Activated T-cell treated with anti-CD3 and anti-CD28 coated beads for 48 hours (primary cell): ENCODE results near the gene MTCH1.
"Not testable (repeated sequence)": the region's sequence is repeated elsewhere in the genome, so short reads cannot be mapped to it uniquely, and the experiment has no call there.

Experiments
- DNase-seq: peaks from one replicate; pipeline ENCODE4 v3.0.0-alpha.2; 2020; ENCODE audit warnings: low read depth

MTCH1 gene

DNA sequence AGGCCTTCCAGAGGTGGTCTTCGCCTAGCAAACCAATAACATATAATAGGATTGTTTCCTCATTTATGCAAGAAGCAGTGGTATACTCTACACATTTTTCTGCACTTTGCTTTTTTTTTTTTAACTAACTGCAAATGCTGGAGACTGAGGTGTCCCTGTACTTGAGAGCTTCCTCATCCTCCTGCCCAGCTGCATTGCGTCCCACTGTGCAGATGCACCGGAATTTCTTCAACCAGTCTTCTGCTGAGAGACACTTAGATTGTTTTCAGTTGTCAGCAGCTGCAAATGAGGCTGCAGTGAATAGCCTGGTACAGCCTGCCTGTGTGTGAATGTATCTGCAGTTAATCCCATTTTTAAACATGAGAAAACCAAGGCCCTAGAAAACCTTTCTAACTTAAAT is 31.0 kb upstream of the MTCH1 start:
- DNase-seq: no peak

DNA sequence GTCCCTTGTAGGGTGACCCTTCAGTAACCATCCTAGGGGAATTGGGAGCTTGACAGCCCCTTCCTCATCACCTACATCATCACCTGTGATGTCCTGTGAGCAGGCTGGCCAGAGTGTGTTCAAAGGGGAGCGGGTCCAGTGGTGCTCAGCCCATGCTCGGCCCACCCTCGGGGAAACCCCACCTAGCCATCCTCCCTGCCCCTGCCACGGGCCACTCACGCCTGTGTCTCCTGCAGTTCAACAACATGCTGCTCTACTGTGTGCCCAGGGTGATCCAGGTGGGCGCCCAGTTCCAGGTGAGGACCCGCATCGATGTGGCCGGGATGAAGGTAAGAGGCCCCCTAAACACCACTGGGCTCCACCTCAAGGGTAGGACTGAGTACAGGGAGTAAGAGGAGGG is 29.5 kb upstream of the MTCH1 start:
- no peak for DNase-seq

DNA sequence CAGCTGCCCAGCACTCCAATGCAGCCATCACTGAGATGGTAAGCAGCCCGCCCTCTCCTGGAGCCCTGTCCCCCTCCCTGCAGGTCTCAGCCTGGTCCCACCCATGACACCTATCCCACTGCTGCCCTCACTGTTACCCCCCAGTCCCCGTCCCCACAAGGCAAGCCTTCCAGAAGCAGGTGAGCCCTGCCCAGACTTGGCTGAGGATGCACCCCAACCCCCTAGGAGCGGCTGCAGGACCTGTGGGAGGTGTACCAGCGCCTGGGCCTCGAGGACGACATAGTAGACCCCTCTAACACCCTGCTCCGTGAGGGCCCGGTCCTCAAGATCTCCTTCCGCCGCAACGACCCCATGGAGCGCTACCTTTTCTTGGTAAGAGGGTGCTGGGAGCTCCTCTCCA is 28.7 kb upstream of the MTCH1 start:
- DNase-seq: no peak

DNA sequence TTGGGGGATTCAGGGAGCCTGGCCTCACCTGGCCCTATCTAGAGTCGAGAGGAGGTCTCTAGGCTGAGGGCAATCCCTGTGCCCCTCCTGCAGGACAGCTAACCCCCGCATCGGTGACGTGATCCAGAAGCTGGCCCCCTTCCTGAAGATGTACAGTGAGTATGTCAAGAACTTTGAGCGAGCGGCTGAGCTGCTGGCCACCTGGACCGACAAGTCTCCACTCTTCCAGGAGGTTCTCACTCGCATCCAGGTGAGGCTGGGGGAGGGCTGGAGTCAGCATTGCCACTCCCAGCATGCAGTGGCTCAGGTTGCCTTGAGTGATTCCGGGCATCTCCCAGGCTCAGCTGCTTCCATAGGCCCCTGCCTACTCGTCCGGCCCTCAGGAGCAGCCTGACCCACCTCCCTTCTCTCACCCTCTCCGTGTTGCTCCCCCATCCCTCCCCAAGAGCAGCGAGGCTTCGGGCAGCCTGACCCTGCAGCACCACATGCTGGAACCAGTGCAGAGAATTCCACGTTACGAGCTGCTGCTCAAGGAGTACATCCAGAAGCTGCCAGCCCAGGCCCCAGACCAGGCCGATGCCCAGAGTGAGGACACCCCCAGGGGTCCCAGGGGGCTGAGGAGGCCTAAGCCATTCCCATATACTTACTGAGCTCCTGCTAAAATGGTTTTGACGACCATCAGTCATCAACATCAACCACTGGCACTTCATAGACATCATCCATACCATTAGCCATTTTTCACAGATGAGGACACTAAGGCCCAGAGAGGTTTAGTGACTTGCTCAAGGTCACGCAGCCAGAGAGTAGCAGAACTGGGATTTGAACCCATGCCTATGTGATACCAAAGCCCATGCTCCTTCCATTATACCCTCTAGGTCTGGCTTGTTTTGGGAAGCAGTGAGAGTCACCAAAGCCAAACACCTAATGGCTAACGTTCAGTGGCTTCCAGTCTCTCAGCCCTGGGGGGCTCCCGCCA is 27.8 kb upstream of the MTCH1 start:
- no peak for DNase-seq

DNA sequence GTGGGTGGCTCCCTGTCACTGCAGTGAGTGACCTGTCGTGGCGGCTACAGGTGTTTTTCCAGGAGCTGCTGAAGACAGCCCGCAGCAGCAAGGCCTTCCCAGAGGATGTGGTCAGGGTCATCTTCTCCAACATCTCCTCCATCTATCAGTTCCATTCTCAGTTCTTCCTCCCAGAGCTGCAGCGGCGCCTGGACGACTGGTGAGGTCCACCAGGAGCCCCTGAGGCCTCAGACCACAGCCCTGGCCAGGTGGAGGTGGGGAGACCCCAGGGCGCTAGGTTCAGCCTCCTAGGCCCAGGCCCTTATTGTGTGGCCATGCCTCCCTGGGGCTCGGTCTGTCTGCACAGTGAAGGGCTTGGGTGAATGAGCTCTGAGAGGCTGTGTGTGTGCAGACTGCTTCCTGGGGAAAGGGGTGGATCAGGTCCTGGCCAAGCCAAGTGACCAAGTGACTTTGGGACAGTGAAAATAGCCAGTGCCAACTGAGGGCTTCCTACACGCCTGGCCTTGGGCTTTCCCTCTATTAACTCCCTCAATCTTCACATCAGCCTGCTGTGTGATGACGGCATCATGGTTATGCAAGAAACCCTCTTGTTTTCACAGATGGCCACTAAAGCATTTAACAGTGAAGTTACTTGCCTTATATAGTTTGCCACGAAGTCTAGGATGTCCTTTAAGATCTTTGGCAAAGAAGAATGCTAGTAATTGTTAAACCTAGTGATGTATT is 25.8 kb upstream of the MTCH1 start:
- DNase-seq: no peak

DNA sequence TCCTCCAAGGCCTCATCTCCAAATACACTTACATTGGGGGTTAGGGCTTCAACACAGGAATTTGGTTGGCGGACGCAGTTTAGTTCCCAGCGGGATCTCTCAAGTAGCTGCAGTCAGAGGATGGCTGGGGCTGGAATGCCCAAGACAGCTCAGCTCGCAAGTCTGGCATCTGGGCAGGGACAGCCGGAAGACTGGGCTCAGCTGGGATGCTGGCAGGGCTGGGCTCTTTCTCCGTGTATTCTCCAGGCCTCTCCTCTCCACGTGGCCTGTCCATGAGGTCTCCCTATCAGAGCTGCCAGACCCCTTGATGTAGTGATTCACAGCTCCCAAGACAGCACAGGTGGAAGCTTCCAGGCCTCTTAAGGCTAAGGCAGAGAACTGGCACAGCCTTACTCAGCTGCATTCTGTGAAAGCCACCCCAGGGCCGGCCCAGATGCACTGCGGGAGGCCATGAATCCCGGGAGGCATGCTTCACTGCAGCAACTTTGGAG is 24.5 kb upstream of the MTCH1 start:
- no peak for DNase-seq

DNA sequence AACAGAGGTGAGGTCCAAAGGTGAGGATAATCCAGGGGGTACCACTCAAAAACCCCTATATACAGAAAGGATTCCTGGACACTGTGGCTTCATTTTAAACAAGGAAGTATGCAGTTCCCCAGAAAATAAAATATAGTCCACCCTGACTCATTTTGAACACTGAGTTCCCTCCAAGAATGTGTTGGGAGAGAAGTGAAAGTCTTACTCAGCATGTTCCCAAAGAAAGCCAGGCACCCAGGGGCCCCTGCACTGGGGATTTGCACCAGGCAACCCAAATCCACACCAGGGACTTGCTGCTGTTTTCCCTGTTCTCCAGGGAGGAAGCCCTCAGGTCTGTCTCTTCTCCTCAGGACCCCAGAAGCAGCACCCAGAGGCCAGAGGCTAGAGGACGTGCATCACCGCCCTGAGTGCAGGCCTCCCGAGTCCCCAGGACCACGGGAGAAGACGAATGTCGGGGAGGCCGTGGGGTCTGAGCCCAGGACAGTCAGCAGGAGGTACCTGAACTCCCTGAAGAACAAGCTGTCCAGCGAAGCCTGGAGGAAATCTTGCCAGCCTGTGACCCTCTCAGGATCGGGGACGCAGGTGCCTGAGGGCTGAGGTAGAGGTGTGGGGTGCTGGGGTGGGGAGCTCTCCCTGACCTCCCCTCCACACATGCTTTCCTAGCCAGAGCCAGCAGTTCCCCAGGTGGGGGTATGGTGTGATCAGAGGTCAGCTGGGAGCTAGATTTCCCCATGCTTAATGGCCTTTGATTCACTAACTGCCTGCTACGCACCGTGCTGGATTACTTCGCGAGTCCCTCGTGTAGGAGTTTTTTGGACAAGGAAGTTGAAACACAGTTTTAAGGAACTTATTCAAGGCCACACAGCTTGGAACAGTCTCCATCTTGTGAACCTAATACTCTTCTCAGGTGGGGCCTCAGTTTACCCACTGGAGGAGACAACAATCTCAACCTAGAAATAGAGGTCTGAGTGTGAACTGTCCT is 22.8 kb upstream of the MTCH1 start:
- DNase-seq: no peak

DNA sequence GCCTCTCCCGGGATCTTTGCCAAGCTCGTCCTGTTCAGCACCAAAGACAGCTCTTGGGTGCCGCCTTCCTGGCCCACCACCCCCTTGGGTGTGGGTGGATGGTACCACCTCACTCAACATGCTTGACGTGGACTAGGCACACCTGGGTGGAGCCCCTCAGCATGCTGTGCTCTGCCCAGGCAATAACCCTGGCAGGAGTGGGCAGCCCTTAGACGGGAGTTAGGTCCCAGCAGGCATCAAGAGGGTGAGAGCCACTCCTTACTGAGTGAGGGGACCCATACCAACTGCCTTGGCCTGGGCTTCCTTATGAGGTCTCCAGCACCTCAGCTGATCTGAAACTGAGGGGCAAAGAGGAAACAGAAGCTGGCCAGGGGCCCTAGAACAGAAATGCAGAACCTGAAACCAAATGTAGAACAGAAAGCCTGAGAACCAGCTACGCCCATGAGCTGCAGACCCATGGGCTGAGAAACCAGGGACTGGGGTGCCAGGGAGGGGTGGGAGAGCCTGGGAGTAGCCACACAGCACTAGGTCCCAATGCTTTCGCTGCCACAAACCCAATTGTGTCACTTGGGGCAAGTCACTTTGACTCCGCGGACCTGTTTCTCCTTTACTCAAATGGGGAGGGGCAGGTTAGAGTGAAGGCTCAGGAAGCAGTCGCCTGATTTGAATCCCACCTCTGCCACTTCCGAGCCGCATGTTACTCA is 21.5 kb upstream of the MTCH1 start:
- DNase-seq: no peak

DNA sequence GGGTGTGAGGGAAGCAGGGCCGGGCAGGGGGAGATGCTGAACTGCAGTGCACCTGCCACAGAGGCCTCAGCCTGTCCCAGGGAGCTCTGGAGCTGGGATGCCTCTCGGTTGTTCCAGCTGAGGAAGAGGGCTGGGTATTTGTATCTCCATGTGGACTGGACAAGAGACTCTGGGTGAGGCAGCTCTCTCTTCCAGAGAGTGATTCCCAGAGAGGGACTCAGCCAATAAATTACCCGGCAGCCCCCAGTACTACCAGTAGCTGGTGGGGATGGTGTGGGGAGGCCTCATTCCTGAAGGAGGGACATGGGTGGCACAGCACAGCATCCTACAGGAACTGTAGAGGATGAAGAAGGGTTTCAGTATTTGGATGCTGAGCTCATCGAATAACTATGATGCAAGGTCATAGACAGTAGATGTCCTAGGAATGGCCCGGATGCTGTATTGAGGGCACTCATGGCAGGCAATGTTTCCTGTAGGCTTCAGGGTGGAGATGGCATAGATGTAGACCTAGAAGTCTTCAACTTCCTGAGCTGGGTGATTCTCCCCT is 20.9 kb upstream of the MTCH1 start:
- no peak for DNase-seq

DNA sequence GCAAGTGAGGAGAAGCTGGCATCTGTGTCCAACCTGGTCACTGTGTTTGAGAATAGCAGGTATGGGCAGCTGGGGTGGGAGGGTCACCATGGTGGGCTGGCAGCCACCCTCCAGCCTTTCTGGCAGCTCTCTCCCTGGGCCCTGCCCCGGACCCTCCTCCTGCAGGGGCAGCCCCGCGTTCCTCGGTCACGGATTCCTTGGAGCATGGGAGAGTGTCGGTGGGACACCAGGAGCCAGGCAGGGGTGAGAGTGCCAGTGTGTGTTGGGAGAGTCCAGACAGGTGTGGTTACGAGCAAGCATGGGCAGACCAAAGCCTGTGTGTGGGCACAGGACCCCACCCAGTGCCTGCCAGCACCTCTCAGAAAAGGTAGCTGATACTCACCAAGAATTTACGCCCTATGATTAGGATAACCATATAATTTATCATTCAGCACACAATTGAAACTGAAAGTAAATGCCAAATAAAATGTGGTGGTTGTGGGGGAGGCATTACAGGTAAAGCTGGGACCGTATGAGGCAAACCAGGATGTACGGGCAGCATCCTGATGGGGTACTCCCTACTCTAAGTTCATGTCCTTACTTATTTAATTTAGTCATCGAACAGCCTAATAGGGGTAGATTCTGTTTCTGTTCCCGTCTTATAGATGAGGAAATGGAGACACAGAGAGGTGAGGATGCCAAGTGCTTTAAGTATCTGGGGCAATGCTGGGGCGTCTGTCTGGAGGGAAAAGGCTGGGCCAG is 20.0 kb upstream of the MTCH1 start:
- DNase-seq: no peak

DNA sequence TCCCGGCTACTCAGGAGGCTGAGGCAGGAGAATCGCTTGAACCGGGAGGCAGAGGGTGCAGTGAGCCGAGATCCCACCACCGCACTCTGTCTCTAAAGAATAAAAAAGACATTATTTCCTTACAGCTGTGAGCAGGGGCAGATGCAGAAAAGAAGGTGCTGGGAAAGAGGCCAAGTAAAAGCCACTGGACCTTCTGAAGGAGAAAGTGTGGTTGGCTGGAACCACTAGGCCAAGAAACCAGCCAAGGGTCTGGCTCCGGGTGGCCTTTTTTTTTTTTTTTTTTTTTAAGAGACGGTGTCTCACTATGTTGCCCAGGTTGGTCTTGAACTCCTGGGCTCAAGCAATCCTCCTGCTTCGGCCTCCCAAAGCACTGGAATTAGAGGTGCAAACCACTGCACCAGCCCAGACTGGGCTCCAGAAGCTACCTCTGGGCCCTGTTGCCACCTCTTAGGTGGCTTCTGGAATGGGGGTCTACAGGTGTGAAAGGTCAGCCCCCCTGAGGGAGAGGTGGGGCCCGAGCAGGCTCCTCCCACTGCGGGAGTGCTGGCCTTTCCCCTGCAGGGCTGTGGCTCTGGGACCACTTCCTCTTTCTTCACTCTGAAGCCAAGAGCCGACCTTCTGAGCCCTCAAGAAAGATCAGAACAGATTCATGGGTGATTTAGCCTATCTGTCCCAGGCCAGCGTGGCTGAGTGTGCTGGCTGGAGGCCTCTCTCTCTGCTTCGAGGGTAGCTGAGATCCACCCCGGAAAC is 19.2 kb upstream of the MTCH1 start, which contains the start of gene FGD2:
TSS of gene FGD2 (plus strand) at position 595 of the 750 bp plus-strand sequence. CDS start 163 bp downstream, outside the sequence.
- DNase-seq: no peak

DNA sequence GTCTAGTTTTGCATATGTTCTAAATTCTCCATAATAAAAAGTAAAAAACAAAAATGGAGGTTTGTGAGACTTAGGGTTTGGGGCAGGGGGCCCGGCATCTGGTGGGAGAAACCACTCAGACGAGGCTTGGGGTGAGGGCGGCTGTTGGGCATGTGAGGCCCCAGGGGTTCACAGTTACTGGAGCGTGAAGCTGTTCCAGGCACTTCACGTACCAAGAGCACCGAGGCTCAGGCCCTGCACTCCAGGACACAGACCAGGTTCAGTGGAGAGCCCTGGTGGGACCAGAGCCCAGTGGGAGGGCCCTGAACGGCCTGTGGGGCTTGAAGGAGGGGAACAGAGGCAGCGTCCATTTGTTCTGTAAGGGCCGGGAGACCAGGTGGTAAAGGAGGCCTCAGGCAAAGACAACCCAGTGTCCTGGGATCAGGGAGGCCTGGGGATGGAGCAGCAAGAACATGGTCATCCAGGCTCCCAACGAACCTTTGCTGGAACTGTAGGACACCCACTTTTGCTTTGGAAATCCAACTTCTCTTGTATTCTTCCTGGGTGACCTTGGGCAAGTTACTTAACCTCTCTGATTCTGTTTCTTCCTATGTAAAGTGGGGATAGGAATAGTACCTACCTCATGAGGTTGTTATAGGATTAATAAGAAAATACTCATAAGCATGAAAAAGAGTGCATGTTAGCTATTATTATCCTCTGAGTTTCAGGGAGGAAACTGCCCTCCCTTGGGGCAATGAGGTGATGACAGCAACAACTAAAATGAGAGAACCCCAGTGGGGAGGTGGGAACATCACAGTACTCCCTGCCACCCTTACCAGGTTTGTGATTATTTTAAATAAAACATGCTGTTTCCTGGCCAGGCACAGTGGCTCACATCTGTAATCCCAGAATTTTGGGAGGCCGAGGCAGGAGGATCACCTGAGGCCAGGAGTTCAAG is 18.3 kb upstream of the MTCH1 start:
- no peak for DNase-seq

DNA sequence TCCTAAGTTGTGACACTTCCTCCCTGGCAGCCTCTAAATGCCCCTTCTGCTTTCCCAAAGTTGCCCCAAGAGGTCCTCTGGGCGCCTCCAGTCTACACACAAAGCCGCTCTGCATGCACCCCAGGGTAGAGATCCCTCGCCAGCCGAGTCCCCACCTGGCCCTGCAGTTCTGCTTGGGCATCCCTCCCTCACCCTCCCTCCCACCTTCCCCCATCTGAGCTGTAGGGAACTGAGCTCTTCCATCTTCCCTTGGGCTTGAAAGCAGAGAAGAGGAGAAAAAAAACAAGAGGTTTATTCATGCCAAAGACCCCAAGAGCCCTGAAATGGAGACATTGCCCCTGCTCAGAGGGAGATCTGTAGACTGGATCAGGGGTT is 13.7 kb upstream of the MTCH1 start:
- DNase-seq: no peak

DNA sequence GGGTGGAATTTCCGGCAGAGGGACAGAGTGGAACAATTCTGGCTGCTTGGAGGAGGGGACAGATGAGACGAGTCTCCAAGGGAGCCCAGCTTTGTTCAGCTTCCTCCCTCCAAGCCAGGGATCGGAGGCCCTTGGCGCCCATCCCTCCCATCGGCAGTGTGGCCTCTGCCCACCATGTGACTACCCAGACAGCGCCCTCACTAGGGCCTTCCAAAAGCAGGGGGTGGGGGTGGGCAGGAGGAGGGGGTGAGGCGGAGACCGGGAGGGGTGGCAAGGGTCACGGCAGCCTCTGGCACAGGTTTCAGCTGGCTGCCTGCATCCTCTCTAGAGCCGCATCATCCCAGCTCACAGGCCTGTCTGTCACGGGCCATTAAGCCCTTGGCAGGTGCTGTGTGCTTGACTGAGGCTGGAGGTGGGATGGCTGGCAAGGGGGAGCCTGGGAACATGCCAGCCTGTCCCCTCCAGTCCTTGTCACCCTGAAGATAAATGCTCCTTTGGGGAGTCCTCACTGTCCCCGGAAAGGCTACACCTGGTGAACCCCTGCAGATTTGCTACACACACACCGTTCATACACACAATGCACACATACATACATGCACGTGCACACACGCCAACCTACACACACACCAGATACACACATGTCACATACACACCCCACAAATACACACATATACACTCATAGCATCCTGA is 13.2 kb upstream of the MTCH1 start:
- no peak for DNase-seq

DNA sequence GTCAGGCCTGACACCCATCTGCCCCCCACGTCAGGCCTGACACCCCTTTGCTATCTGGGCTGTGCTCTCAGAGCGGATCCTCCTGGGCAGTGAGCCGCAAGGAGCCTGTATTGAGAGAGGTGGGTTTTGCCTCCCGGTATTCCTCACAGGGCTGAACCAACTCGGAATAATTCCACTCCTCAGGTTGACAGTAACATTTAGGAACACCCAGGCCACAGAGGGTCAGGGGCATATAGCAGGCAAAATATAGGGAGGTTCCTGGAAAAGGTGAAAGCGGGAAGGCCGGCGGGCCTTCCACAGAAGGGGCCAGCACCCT is 12.7 kb upstream of the MTCH1 start:
- no peak for DNase-seq

DNA sequence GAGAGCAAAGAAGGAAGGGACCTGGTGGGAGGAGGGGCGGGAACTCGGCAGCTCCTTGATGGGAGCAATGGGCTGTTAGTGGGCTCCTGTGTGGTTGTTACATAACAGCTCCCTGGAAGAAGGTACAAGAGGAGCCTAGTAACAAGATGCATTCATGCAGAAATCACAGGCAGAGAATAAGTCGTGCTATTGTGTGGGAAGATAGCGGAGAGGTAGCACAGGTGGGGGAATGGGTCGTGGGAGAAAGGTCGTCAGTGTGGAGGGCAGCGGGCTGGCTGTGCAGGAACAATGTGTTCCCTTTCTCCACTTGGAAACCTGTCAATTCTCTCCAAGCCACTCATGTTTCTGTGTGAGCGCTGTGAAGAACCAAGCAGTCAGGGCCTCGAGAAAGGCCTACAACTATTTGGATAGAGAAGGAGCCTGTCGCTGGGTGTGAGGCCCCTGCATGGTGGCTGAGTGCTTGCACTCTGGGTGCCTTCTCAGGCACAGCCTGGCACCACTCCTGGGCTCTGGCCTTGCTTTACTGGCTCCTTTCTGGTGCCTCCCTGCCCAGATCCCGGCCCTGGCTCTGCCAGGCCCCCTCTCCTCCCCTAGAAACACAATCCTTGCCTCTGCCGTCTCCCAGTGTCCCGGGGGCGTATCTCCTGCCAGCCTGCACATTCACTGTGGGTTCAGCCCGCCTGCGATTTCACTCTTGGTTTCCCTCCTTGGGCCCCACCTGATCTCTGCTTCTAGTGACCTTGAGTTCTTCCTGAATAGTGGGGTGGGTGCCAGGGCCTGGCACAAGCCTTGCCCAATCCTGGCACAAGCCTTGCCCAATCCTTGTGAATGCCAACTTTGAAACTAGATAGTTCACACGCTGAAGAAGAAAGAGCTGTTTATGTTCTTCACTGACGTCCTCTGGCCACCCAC is 12.1 kb upstream of the MTCH1 start:
- DNase-seq: no peak

DNA sequence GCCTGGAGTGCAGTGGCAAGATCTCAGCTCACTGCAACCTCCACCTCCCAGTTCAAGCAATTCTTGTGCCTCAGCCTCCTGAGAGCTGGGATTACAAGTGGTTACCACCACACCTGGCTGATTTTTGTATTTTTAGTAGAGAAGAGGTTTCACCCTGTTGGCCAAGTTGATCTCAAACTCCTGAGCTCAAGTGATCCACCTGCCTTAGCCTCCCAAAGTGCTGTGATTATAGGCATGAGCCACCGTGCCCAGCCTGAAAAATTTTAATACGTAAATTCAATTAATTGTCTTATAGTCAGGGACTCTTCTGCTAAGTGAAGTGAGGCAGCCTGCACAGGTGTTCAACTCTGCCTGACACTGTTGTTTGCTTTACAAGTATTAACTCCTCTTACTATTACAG is 4.4 kb upstream of the MTCH1 start:
- DNase-seq: not testable (repeated sequence)
